H9 (cell line): Measurements from ENCODE around the gene TUBB6. TPM values are rescaled to one million over a fixed set of nuclear protein-coding genes. Genes with fewer than 3 reads are reported as not detected.

ENCODE experiments used
- DNase-seq: peaks from one replicate; pipeline ENCODE4 v3.0.0-alpha.2; 2017
- H2AFZ ChIP-seq: one replicate; pipeline ENCODE4 v1.6.1; 2013; ENCODE audit warnings: mild to moderate bottlenecking, low read length, control low read depth, moderate library complexity
- H2AK5ac ChIP-seq: 2 replicates; pipeline ENCODE4 v1.6.1; 2013; ENCODE audit warnings: low read length, control low read depth, mixed read lengths; ENCODE audit not compliant: insufficient read length
- H2BK120ac ChIP-seq: one replicate; pipeline ENCODE4 v1.6.1; 2013; ENCODE audit warnings: low read depth, mild to moderate bottlenecking, low read length, control low read depth, inconsistent platforms; ENCODE audit not compliant: poor library complexity, severe bottlenecking
- H2BK12ac ChIP-seq: 2 replicates; pipeline ENCODE4 v1.6.1; 2013; ENCODE audit warnings: low read length, control low read depth, mixed read lengths, low read depth; ENCODE audit not compliant: insufficient read length
- H2BK15ac ChIP-seq: 2 replicates; pipeline ENCODE4 v1.6.1; 2013; ENCODE audit warnings: low read depth, low read length, control low read depth
- H2BK20ac ChIP-seq: one replicate; pipeline ENCODE4 v1.6.1; 2013; ENCODE audit warnings: low read depth, mild to moderate bottlenecking, low read length, control low read depth, inconsistent platforms; ENCODE audit not compliant: poor library complexity, severe bottlenecking
- H2BK5ac ChIP-seq: 2 replicates; pipeline ENCODE4 v1.6.1; 2013; ENCODE audit warnings: low read length, control low read depth, mixed read lengths; ENCODE audit not compliant: insufficient read length
- H3K14ac ChIP-seq: 2 replicates; pipeline ENCODE4 v1.6.1; 2013; ENCODE audit warnings: low read length, control low read depth; ENCODE audit not compliant: insufficient read depth
- H3K18ac ChIP-seq: 2 replicates; pipeline ENCODE4 v1.6.1; 2013; ENCODE audit warnings: low read depth, mild to moderate bottlenecking, mixed read lengths, low read length, control low read depth; ENCODE audit not compliant: insufficient read length
- H3K23ac ChIP-seq: 2 replicates; pipeline ENCODE4 v1.6.1; 2013; ENCODE audit warnings: low read length, control low read depth, mixed read lengths, low read depth; ENCODE audit not compliant: insufficient read length
- H3K23me2 ChIP-seq: 2 replicates; pipeline ENCODE4 v1.6.1; 2013; ENCODE audit warnings: low read depth, mild to moderate bottlenecking, mixed read lengths, low read length, control low read depth; ENCODE audit not compliant: insufficient read length, poor library complexity, severe bottlenecking
- H3K27ac ChIP-seq: 2 replicates; pipeline ENCODE4 v1.5.1; 2013; ENCODE audit warnings: low read length, control low read depth, mixed read lengths, low read depth; ENCODE audit not compliant: insufficient read length
- H3K27me3 ChIP-seq: 2 replicates; pipeline ENCODE4 v1.6.1; 2013; ENCODE audit warnings: low read length, control low read depth, inconsistent platforms; ENCODE audit not compliant: insufficient read depth
- H3K4ac ChIP-seq: 2 replicates; pipeline ENCODE4 v1.6.1; 2013; ENCODE audit warnings: low read depth, mild to moderate bottlenecking, control low read depth, inconsistent platforms, low read length, moderate library complexity
- H3K4me1 ChIP-seq: 2 replicates; pipeline ENCODE4 v1.6.1; 2013; ENCODE audit warnings: low read length, control low read depth, inconsistent platforms; ENCODE audit not compliant: insufficient read depth
- H3K4me2 ChIP-seq: 2 replicates; pipeline ENCODE4 v1.6.1; 2013; ENCODE audit warnings: low read length, control low read depth, mixed read lengths; ENCODE audit not compliant: insufficient read length, insufficient read depth
- H3K56ac ChIP-seq: 2 replicates; pipeline ENCODE4 v1.6.1; 2013; ENCODE audit warnings: low read depth, mild to moderate bottlenecking, mixed read lengths, low read length, control low read depth; ENCODE audit not compliant: insufficient read length
- H3K79me1 ChIP-seq: 2 replicates; pipeline ENCODE4 v1.6.1; 2013; ENCODE audit warnings: low read depth, mild to moderate bottlenecking, moderate library complexity, low read length, control low read depth, inconsistent platforms; ENCODE audit not compliant: insufficient read depth, poor library complexity, severe bottlenecking
- H3K79me2 ChIP-seq: 2 replicates; pipeline ENCODE4 v1.6.1; 2013; ENCODE audit warnings: low read length, control low read depth, inconsistent platforms; ENCODE audit not compliant: insufficient read depth
- H3K9ac ChIP-seq: 2 replicates; pipeline ENCODE4 v1.6.1; 2013; ENCODE audit warnings: low read length, control low read depth, mixed read lengths; ENCODE audit not compliant: insufficient read length; ENCODE audit errors: extremely low read depth
- H3K9me3 ChIP-seq: one replicate; pipeline ENCODE4 v1.6.1; 2013; ENCODE audit warnings: low read depth, low read length, inconsistent platforms; ENCODE audit not compliant: control insufficient read depth
- H3T11ph ChIP-seq: one replicate; pipeline ENCODE4 v1.6.1; 2013; ENCODE audit warnings: mild to moderate bottlenecking, low read length, control low read depth, inconsistent platforms
- H4K20me1 ChIP-seq: one replicate; pipeline ENCODE4 v1.6.1; 2013; ENCODE audit not compliant: control insufficient read depth, insufficient read length, insufficient read depth
- H4K5ac ChIP-seq: 2 replicates; pipeline ENCODE4 v1.6.1; 2013; ENCODE audit warnings: low read depth, mild to moderate bottlenecking, mixed read lengths, low read length, control low read depth; ENCODE audit not compliant: insufficient read length
- H4K8ac ChIP-seq: replicated peaks from 2 replicates; pipeline ENCODE4 v1.6.1; 2013; ENCODE audit warnings: low read length, control low read depth, mixed read lengths, low read depth; ENCODE audit not compliant: insufficient read length
- H4K91ac ChIP-seq: 2 replicates; pipeline ENCODE4 v1.6.1; 2013; ENCODE audit warnings: low read depth, mild to moderate bottlenecking, moderate library complexity, mixed read lengths, low read length, control low read depth; ENCODE audit not compliant: insufficient read length
- H3K27ac Mint-ChIP-seq, 3 experiments: 2 replicates in 2 of 3; 3 replicates in 1 of 3; pipeline ENCODE4 v1.8.0; 2020 to 2021; ENCODE audit warnings: mixed read lengths in 3 of 3, mild to moderate bottlenecking in 1 of 3, moderate library complexity in 1 of 3
- H3K27me3 Mint-ChIP-seq: 2 replicates; pipeline ENCODE4 v1.8.0; 2021; ENCODE audit warnings: low read depth, mild to moderate bottlenecking, moderate library complexity, mixed read lengths
- H3K36me3 Mint-ChIP-seq, 3 experiments: 2 replicates in 2 of 3; 3 replicates in 1 of 3; pipeline ENCODE4 v1.8.0; 2020 to 2021; ENCODE audit warnings: low read depth in 3 of 3, mixed read lengths in 3 of 3; ENCODE audit not compliant: insufficient read depth in 1 of 3
- H3K4me1 Mint-ChIP-seq, 2 experiments: 2 replicates each; pipeline ENCODE4 v1.8.0; 2020; ENCODE audit warnings: mixed read lengths in 2 of 2
- H3K4me3 Mint-ChIP-seq, 2 experiments: 2 replicates in 1 of 2; 3 replicates in 1 of 2; pipeline ENCODE4 v1.8.0; 2020 to 2021; ENCODE audit warnings: mild to moderate bottlenecking in 2 of 2, mixed read lengths in 2 of 2, moderate library complexity in 1 of 2
- H3K9me3 Mint-ChIP-seq, 2 experiments: 2 replicates in 1 of 2; 3 replicates in 1 of 2; pipeline ENCODE4 v1.8.0; 2020; ENCODE audit warnings: mild to moderate bottlenecking in 2 of 2, mixed read lengths in 2 of 2, moderate library complexity in 1 of 2
- CTCF ChIP-seq: fragments of 200-600 bp; sonication (generic); conservative IDR thresholded peaks from 3 replicates; pipeline ENCODE4 v1.8.0; 2021; ENCODE audit warnings: antibody characterized with exemption, mild to moderate bottlenecking
- WGBS: extraction: QIAGEN DNeasy Blood & Tissue Kit; methylation state at CpG from one replicate; pipeline ENCODE4 v1.1.7; 2013; ENCODE audit warnings: missing lambda C conversion rate, low lambda C conversion rate, mixed read lengths; ENCODE audit not compliant: insufficient read length; ENCODE audit errors: extremely low coverage; 5-methylcytosine and 5-hydroxymethylcytosine counted together
- total RNA-seq: library from RNA; stranded (reverse); gene quantifications from 2 replicates; pipeline ENCODE4 v1.2.1, GENCODE V29; 2021

The TUBB6 gene
- total RNA-seq, 1 experiment from 2014 or later, result 134 TPM

- no peak overlapping the region for H3K4me3 Mint-ChIP-seq
- no peaks in the 10 kb centered on the region for H3K23me2 ChIP-seq
- H3K27ac Mint-ChIP-seq, result no peak overlapping the region
Observed at GRCh38 chr18:12352188-12352587, 44.1 kb downstream of the TUBB6 start.

More at GRCh38 chr18:12352188-12352587, 44.1 kb downstream of the TUBB6 start:
- Histone ChIP-seq H4K8ac (no peak overlapping the region), H3K4me1 (no peaks in the 10 kb centered on the region), H4K91ac (no peak overlapping the region), H3K9ac (no peak overlapping the region), H3K9me3 (no peaks in the 10 kb centered on the region), H2BK120ac (no peak overlapping the region), H3K23ac (no peak overlapping the region), H3K18ac (no peak overlapping the region), H3K79me1 (no peaks in the 10 kb centered on the region), H4K5ac (no peak overlapping the region), H2AK5ac (no peak overlapping the region), H3K4ac (no peak overlapping the region), H3K27ac (no peak overlapping the region), H3K27me3 (no peaks in the 10 kb centered on the region), H2BK12ac (no peak overlapping the region), H3K79me2 (no peaks in the 10 kb centered on the region), H2AFZ (no peak overlapping the region), H3T11ph (no peak overlapping the region), H2BK20ac (no peak overlapping the region), H3K4me2 (no peak overlapping the region), H4K20me1 (no peaks in the 10 kb centered on the region), H3K14ac (no peak overlapping the region), H3K56ac (no peak overlapping the region), H2BK15ac (no peak overlapping the region), H2BK5ac (no peak overlapping the region)
- no peak for TF ChIP-seq CTCF
- no peaks in the 10 kb centered on the region for H3K27me3 Mint-ChIP-seq
- peaks cover 36 to 83% (median 72%) of the 10 kb centered on the region in 3 experiments; a peak in 6 of 7 replicates for H3K36me3 Mint-ChIP-seq
- DNase-seq, result no peak
- WGBS, result no CpG with 5 or more reads among the region's 5 CpGs
- no peaks in the 10 kb centered on the region for H3K4me1 Mint-ChIP-seq
- H3K9me3 Mint-ChIP-seq, result no peaks in the 10 kb centered on the region
